ENCODE results near the gene KCNG2. TPM values are rescaled to one million over a fixed set of nuclear protein-coding genes. Genes with fewer than 3 reads are reported as not detected.

The KCNG2 gene
- total RNA-seq, 1 donor from 2014 or later = 0.52 TPM

- H3K9ac ChIP-seq (ENCODE audit: low read depth in 1 of 3, low read length in 3 of 3) = no peak overlapping the region
- H3K27me3 ChIP-seq (ENCODE audit: control insufficient read depth in 3 of 3, insufficient read depth in 3 of 3, low read length in 3 of 3) = peaks cover 5 to 14% (median 12%) of the 10 kb centered on the region in 3 donors
- H3K36me3 ChIP-seq (ENCODE audit: control insufficient read depth in 3 of 3, insufficient read depth in 3 of 3, low read length in 3 of 3) = no peaks in the 10 kb centered on the region
- no peaks in the 10 kb centered on the region for H3K9me3 ChIP-seq (ENCODE audit: control insufficient read depth in 3 of 3, low read length in 3 of 3)
- H3K27ac ChIP-seq (ENCODE audit: low read depth, low read length) = no peak overlapping the region
- H3K4me3 ChIP-seq (ENCODE audit: low read length in 3 of 3) = no peak overlapping the region
- no peaks in the 10 kb centered on the region for H3K4me1 ChIP-seq (ENCODE audit: control insufficient read depth in 3 of 3, insufficient read depth in 3 of 3, low read length in 3 of 3)
Observed at GRCh38 chr18:79832169-79832568, 34.4 kb downstream of the KCNG2 start.

- no peaks in the 10 kb centered on the region for H3K9me3 ChIP-seq (ENCODE audit: control insufficient read depth in 3 of 3, low read length in 3 of 3)
- no peaks in the 10 kb centered on the region for H3K36me3 ChIP-seq (ENCODE audit: control insufficient read depth in 3 of 3, insufficient read depth in 3 of 3, low read length in 3 of 3)
- H3K9ac ChIP-seq (ENCODE audit: low read depth in 1 of 3, low read length in 3 of 3) = no peak overlapping the region
- no peaks in the 10 kb centered on the region for H3K4me1 ChIP-seq (ENCODE audit: control insufficient read depth in 3 of 3, insufficient read depth in 3 of 3, low read length in 3 of 3)
- H3K27ac ChIP-seq (ENCODE audit: low read depth, low read length) = no peak overlapping the region
- peaks cover 5 to 12% (median 11%) of the 10 kb centered on the region in 3 donors for H3K27me3 ChIP-seq (ENCODE audit: control insufficient read depth in 3 of 3, insufficient read depth in 3 of 3, low read length in 3 of 3)
- no peak overlapping the region for H3K4me3 ChIP-seq (ENCODE audit: low read length in 3 of 3)
Observed at GRCh38 chr18:79834834-79835233, 37.1 kb downstream of the KCNG2 start.

DNA sequence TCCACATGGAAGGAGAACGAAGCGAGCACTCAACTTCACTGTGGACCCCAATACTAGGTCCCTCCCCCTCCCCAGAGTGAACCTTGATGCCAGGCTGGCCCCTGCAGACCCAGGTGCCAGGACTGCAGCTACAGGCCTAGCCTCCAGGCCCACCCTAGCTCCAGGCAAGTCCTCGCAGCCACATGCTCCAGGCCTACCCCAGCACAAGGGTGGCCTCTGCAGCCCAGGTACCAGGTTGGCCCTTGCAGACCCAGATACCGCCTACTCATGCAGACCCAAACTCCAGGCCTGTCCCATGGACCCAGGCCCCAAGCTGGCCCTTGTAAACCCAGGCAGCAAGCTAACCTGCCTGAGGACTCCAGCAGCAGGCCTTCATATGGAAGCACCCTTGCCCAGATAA lies 44.2 kb downstream of the KCNG2 start:
- Histone ChIP-seq H3K4me3 (ENCODE audit: low read length in 3 of 3) (no peak overlapping the region), H3K27me3 (ENCODE audit: control insufficient read depth in 3 of 3, insufficient read depth in 3 of 3, low read length in 3 of 3) (peaks cover 0 to 2% (median 2%) of the 10 kb centered on the region in 3 donors), H3K9ac (ENCODE audit: low read depth in 1 of 3, low read length in 3 of 3) (no peak overlapping the region), H3K9me3 (ENCODE audit: control insufficient read depth in 3 of 3, low read length in 3 of 3) (peaks cover 9 to 13% (median 10%) of the 10 kb centered on the region in 3 donors), H3K36me3 (ENCODE audit: control insufficient read depth in 3 of 3, insufficient read depth in 3 of 3, low read length in 3 of 3) (no peaks in the 10 kb centered on the region), H3K4me1 (ENCODE audit: control insufficient read depth in 3 of 3, insufficient read depth in 3 of 3, low read length in 3 of 3) (no peaks in the 10 kb centered on the region), H3K27ac (ENCODE audit: low read depth, low read length) (no peak overlapping the region)

GRCh38 chr18:79844999-79845563 lies 47.3 kb downstream of the KCNG2 start:
- no peaks in the 10 kb centered on the region for H3K4me1 ChIP-seq (ENCODE audit: control insufficient read depth in 3 of 3, insufficient read depth in 3 of 3, low read length in 3 of 3)
- no peak overlapping the region for H3K27ac ChIP-seq (ENCODE audit: low read depth, low read length)
- H3K4me3 ChIP-seq (ENCODE audit: low read length in 3 of 3) = no peak overlapping the region

DNA sequence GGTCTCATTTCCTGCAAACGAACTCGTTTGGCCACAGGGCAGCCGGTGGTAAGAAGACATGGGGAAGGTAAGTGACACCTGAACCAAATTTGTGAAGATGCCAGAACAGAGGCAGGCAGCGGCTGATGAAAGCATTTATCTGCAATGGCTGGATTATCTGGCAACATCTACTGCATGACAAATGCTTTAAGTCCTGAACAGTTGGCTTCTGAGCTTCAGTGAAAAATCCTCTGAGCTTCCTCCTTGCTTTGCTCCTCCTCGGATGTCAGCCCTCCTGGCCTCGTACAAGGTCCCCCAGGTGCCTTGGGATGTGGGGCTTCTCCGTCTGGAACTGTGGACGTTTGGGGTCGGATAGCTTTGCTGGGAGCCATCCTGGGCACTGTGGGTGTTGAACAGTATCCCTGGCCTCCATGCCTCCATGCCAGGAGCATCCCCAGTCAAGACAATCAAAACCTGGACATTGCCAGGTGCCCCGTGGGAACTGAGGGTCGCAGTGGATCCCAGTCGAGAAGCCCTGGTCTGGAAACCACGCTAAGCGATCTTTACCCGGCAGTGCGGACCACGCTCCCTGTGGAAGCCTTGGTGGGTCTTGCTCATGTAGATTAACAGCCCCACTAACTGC lies 49.3 kb downstream of the KCNG2 start:
- Histone ChIP-seq H3K27ac (ENCODE audit: low read depth, low read length) (no peak overlapping the region), H3K4me1 (ENCODE audit: control insufficient read depth in 3 of 3, insufficient read depth in 3 of 3, low read length in 3 of 3) (no peaks in the 10 kb centered on the region), H3K4me3 (ENCODE audit: low read length in 3 of 3) (no peak overlapping the region), H3K27me3 (ENCODE audit: control insufficient read depth in 3 of 3, insufficient read depth in 3 of 3, low read length in 3 of 3) (peaks cover 0 to 20% (median 9%) of the 10 kb centered on the region in 3 donors), H3K36me3 (ENCODE audit: control insufficient read depth in 3 of 3, insufficient read depth in 3 of 3, low read length in 3 of 3) (no peaks in the 10 kb centered on the region), H3K9ac (ENCODE audit: low read depth in 1 of 3, low read length in 3 of 3) (no peak overlapping the region), H3K9me3 (ENCODE audit: control insufficient read depth in 3 of 3, low read length in 3 of 3) (peaks cover 5 to 15% (median 5%) of the 10 kb centered on the region in 3 donors)

More at GRCh38 chr18:79844999-79845563, 47.3 kb downstream of the KCNG2 start:
- H3K27me3 ChIP-seq (ENCODE audit: control insufficient read depth in 3 of 3, insufficient read depth in 3 of 3, low read length in 3 of 3) = peaks cover 0 to 17% (median 9%) of the 10 kb centered on the region in 3 donors
- H3K9me3 ChIP-seq (ENCODE audit: control insufficient read depth in 3 of 3, low read length in 3 of 3) = peaks cover 10 to 13% (median 11%) of the 10 kb centered on the region in 3 donors
- H3K9ac ChIP-seq (ENCODE audit: low read depth in 1 of 3, low read length in 3 of 3) = no peak overlapping the region
- no peaks in the 10 kb centered on the region for H3K36me3 ChIP-seq (ENCODE audit: control insufficient read depth in 3 of 3, insufficient read depth in 3 of 3, low read length in 3 of 3)

GRCh38 chr18:79847606-79848293 lies 50.0 kb downstream of the KCNG2 start:
- Histone ChIP-seq H3K9ac (ENCODE audit: low read depth in 1 of 3, low read length in 3 of 3) (no peak overlapping the region), H3K36me3 (ENCODE audit: control insufficient read depth in 3 of 3, insufficient read depth in 3 of 3, low read length in 3 of 3) (no peaks in the 10 kb centered on the region), H3K4me3 (ENCODE audit: low read length in 3 of 3) (no peak overlapping the region), H3K9me3 (ENCODE audit: control insufficient read depth in 3 of 3, low read length in 3 of 3) (peaks cover 2 to 12% (median 3%) of the 10 kb centered on the region in 3 donors), H3K27ac (ENCODE audit: low read depth, low read length) (no peak overlapping the region), H3K27me3 (ENCODE audit: control insufficient read depth in 3 of 3, insufficient read depth in 3 of 3, low read length in 3 of 3) (peaks cover 0 to 21% (median 9%) of the 10 kb centered on the region in 3 donors), H3K4me1 (ENCODE audit: control insufficient read depth in 3 of 3, insufficient read depth in 3 of 3, low read length in 3 of 3) (no peaks in the 10 kb centered on the region)

DNA sequence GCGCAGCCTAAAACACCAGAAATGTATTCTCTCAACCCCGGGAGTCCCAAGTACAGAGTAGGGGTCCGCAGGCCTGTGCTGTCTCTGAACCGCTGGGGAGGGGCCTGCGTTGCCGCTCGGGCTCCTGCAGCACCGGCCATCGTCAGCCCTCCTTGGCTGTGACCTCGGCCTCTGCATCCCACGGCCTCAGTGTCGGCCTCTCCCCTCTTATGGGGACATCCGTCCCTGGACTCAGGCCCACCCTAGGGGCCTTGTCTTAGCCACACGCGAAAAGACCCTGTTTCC lies 50.5 kb downstream of the KCNG2 start:
- H3K9me3 ChIP-seq (ENCODE audit: control insufficient read depth in 3 of 3, low read length in 3 of 3) = peaks cover 0 to 12% (median 2%) of the 10 kb centered on the region in 3 donors
- H3K36me3 ChIP-seq (ENCODE audit: control insufficient read depth in 3 of 3, insufficient read depth in 3 of 3, low read length in 3 of 3) = no peaks in the 10 kb centered on the region
- H3K4me3 ChIP-seq (ENCODE audit: low read length in 3 of 3) = no peak overlapping the region
- H3K27me3 ChIP-seq (ENCODE audit: control insufficient read depth in 3 of 3, insufficient read depth in 3 of 3, low read length in 3 of 3) = peaks cover 0 to 26% (median 10%) of the 10 kb centered on the region in 3 donors
- no peaks in the 10 kb centered on the region for H3K4me1 ChIP-seq (ENCODE audit: control insufficient read depth in 3 of 3, insufficient read depth in 3 of 3, low read length in 3 of 3)
- no peak overlapping the region for H3K9ac ChIP-seq (ENCODE audit: low read depth in 1 of 3, low read length in 3 of 3)
- H3K27ac ChIP-seq (ENCODE audit: low read depth, low read length) = no peak overlapping the region

DNA sequence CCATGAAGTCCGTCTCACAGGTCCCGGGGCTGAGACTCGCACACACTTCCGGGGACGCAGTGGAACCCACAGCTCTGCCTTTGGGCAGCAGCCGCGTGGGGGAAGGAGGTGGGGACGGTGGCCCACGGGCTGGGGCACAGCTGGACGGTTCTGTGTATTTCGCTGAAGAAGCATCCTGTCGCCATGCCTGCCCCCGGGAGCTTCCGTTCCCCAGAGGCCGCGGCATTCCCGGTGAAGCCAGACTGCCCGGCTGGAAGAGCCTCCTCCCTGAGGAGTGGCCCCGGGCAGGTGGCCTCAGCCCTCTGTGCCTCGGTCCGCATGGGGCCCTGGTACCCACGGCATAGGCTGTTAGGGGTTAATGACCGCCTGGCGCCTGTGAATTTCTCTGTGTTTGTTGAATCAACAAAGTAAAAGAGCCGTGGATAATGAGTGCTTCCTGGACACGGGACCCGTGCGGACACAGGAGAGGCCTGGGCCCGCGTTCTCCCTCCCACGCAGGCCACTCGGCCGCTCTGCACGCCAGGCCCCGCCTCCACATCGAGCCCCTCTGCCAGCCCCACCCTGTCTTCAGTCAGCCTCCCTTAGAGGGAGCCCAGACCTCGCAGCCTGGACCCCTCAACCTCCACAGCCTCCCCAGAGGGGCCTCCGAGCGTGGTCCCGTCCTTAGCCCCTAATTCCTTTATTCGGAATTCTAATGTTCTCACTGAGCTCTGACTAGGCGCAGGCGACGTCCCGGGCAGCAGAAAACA lies 51.0 kb downstream of the KCNG2 start:
- Histone ChIP-seq H3K4me1 (ENCODE audit: control insufficient read depth in 3 of 3, insufficient read depth in 3 of 3, low read length in 3 of 3) (no peaks in the 10 kb centered on the region), H3K36me3 (ENCODE audit: control insufficient read depth in 3 of 3, insufficient read depth in 3 of 3, low read length in 3 of 3) (no peaks in the 10 kb centered on the region), H3K9me3 (ENCODE audit: control insufficient read depth in 3 of 3, low read length in 3 of 3) (peaks cover 0 to 12% (median 2%) of the 10 kb centered on the region in 3 donors), H3K27ac (ENCODE audit: low read depth, low read length) (no peak overlapping the region), H3K9ac (ENCODE audit: low read depth in 1 of 3, low read length in 3 of 3) (no peak overlapping the region), H3K27me3 (ENCODE audit: control insufficient read depth in 3 of 3, insufficient read depth in 3 of 3, low read length in 3 of 3) (peaks cover 0 to 28% (median 13%) of the 10 kb centered on the region in 3 donors), H3K4me3 (ENCODE audit: low read length in 3 of 3) (no peak overlapping the region)

DNA sequence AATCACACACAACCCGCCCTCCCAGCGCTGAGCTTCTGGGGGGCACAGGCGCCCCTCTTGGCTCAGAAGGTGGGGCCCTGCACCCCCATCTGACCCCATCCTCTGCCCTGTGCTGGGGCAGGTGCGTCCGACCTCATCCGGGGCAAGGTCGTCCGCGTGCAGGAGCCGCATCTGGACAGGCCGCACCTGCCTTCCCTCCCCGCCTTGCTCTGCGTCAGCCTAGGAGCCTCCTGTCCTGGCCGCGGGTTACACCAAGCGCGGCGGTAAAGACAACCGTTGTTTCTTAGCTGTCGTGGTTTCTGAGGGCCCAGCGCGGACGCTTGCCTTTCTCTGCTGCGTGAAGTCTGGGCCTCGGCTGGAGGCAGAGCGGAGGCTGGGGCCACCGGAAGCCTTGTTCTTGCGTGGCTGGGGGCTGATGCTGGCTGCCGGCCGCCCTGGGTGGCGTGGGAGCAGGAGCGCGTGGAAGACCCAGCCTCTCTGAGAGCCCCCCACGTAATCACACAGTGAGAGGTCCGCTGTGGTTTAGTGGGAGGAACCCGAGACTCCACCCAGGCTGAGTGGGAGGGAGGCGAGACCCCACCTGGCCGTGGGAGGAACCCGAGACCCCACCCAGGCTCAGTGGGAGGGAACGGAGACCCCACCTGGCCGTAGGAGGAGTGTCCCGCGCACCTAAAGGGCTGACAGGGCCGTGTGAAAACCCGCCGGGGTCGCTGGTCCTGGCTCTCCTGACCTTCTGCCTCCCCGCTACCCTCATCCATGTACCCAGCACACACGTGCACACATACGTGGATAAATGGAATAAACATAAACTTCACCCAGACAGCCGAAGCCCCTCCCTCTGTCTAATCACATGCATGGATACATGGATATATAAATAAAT lies 51.8 kb downstream of the KCNG2 start:
- no peak overlapping the region for H3K27ac ChIP-seq (ENCODE audit: low read depth, low read length)
- no peaks in the 10 kb centered on the region for H3K4me1 ChIP-seq (ENCODE audit: control insufficient read depth in 3 of 3, insufficient read depth in 3 of 3, low read length in 3 of 3)
- no peak overlapping the region for H3K9ac ChIP-seq (ENCODE audit: low read depth in 1 of 3, low read length in 3 of 3)
- H3K36me3 ChIP-seq (ENCODE audit: control insufficient read depth in 3 of 3, insufficient read depth in 3 of 3, low read length in 3 of 3) = no peaks in the 10 kb centered on the region
- H3K4me3 ChIP-seq (ENCODE audit: low read length in 3 of 3) = no peak overlapping the region
- peaks cover 0 to 28% (median 17%) of the 10 kb centered on the region in 3 donors for H3K27me3 ChIP-seq (ENCODE audit: control insufficient read depth in 3 of 3, insufficient read depth in 3 of 3, low read length in 3 of 3)
- H3K9me3 ChIP-seq (ENCODE audit: control insufficient read depth in 3 of 3, low read length in 3 of 3) = peaks cover 0 to 8% (median 2%) of the 10 kb centered on the region in 3 donors

Data from skeletal muscle tissue (tissue), 4 donors.